ENCODE measurements around the gene PMPCA. TPM values are rescaled to one million over a fixed set of nuclear protein-coding genes. Genes with fewer than 3 reads are reported as not detected.

Gene PMPCA
- total and polyA plus RNA-seq, 2 of the 13 experiments (the other 11 are each of a cell fraction or from before 2014, with no cell fraction given), result 70.2 to 88.4 TPM

- TF ChIP-seq, protein P1, sequence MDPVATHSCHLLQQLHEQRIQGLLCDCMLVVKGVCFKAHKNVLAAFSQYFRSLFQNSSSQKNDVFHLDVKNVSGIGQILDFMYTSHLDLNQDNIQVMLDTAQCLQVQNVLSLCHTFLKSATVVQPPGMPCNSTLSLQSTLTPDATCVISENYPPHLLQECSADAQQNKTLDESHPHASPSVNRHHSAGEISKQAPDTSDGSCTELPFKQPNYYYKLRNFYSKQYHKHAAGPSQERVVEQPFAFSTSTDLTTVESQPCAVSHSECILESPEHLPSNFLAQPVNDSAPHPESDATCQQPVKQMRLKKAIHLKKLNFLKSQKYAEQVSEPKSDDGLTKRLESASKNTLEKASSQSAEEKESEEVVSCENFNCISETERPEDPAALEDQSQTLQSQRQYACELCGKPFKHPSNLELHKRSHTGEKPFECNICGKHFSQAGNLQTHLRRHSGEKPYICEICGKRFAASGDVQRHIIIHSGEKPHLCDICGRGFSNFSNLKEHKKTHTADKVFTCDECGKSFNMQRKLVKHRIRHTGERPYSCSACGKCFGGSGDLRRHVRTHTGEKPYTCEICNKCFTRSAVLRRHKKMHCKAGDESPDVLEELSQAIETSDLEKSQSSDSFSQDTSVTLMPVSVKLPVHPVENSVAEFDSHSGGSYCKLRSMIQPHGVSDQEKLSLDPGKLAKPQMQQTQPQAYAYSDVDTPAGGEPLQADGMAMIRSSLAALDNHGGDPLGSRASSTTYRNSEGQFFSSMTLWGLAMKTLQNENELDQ (CRISPR knock-in tag; IDR thresholded peaks at IDR 0.05; ENCODE audit: borderline replicate concordance), result no peak
- TF ChIP-seq ZNF720 (CRISPR knock-in tag; IDR thresholded peaks at IDR 0.05) (no peak), ZNF10 (CRISPR knock-in tag; IDR thresholded peaks at IDR 0.05; ENCODE audit: borderline replicate concordance, low read depth) (no peak), ZNF343 (CRISPR knock-in tag; IDR thresholded peaks at IDR 0.05) (no peak), ZBTB7A (CRISPR knock-in tag; IDR thresholded peaks at IDR 0.05) (no peak), HNRNPH1 (optimal IDR thresholded peaks at IDR 0.05; ENCODE audit: low read depth, low read length) (no peak), RNF219 (CRISPR knock-in tag; IDR thresholded peaks at IDR 0.05) (no peak), ZNF704 (CRISPR knock-in tag; IDR thresholded peaks at IDR 0.05; ENCODE audit: borderline replicate concordance) (no peak), ZNF572 (CRISPR knock-in tag; IDR thresholded peaks at IDR 0.05) (0 out of 2 replicates have a peak, but pooled peaks have one; percentile 21), ZNF251 (CRISPR knock-in tag; IDR thresholded peaks at IDR 0.05) (no peak), ZNF563 (CRISPR knock-in tag; IDR thresholded peaks at IDR 0.05) (peak; percentile 29; the same call in 1 of the 2 replicates), AGO2 (optimal IDR thresholded peaks at IDR 0.05; ENCODE audit: low read depth, low read length) (peak; percentile 80), ZFP90 (CRISPR knock-in tag; IDR thresholded peaks at IDR 0.05; ENCODE audit: borderline replicate concordance) (peak; percentile 43; the same call in 1 of the 2 replicates)
- TF ChIP-seq, protein P2, sequence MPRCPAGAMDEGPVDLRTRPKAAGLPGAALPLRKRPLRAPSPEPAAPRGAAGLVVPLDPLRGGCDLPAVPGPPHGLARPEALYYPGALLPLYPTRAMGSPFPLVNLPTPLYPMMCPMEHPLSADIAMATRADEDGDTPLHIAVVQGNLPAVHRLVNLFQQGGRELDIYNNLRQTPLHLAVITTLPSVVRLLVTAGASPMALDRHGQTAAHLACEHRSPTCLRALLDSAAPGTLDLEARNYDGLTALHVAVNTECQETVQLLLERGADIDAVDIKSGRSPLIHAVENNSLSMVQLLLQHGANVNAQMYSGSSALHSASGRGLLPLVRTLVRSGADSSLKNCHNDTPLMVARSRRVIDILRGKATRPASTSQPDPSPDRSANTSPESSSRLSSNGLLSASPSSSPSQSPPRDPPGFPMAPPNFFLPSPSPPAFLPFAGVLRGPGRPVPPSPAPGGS (CRISPR knock-in tag; IDR thresholded peaks at IDR 0.05), result peak; percentile 48; the same call in 1 of the 2 replicates
- TF ChIP-seq, protein P3, sequence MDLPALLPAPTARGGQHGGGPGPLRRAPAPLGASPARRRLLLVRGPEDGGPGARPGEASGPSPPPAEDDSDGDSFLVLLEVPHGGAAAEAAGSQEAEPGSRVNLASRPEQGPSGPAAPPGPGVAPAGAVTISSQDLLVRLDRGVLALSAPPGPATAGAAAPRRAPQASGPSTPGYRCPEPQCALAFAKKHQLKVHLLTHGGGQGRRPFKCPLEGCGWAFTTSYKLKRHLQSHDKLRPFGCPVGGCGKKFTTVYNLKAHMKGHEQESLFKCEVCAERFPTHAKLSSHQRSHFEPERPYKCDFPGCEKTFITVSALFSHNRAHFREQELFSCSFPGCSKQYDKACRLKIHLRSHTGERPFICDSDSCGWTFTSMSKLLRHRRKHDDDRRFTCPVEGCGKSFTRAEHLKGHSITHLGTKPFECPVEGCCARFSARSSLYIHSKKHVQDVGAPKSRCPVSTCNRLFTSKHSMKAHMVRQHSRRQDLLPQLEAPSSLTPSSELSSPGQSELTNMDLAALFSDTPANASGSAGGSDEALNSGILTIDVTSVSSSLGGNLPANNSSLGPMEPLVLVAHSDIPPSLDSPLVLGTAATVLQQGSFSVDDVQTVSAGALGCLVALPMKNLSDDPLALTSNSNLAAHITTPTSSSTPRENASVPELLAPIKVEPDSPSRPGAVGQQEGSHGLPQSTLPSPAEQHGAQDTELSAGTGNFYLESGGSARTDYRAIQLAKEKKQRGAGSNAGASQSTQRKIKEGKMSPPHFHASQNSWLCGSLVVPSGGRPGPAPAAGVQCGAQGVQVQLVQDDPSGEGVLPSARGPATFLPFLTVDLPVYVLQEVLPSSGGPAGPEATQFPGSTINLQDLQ (CRISPR knock-in tag; IDR thresholded peaks at IDR 0.05), result 0 out of 2 replicates have a peak, but pooled peaks have one; percentile 31
- TF ChIP-seq, protein P4, sequence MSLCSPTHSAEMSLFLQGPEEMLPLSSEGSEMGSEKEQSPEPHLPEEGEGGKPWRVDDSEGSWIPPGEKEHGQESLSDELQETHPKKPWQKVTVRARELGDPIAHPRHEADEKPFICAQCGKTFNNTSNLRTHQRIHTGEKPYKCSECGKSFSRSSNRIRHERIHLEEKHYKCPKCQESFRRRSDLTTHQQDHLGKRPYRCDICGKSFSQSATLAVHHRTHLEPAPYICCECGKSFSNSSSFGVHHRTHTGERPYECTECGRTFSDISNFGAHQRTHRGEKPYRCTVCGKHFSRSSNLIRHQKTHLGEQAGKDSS (CRISPR knock-in tag; IDR thresholded peaks at IDR 0.05; ENCODE audit: borderline replicate concordance, low read depth), result no peak; the same call in 1 of the 2 replicates
Observed at GRCh38 chr9:136409557-136410455, 652 bp upstream of the PMPCA start (continued).

Data from HepG2 (cell line).